ENCODE data around the gene ZIK1.

DNA sequence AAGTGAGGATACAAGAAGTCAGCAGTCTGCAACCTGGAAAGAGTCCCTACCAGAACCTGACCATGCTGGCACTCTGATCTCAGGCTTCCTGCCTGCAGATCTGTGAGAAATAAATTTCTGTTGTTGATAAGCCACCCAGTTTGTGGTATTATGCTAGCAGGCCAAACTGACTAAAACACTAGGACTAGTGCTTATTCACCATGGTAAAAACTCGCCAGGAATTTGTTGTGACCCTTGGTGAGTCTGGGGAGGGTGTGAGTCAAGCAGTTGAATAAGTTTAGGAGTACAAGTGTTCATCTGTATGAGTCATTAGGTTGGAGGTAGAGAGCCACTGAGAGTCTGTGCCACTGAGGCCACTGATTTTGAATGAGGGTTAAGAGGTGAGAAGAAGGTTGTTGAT lies 3.6 kb downstream of the ZIK1 start:
- TF ChIP-seq CTCF (IDR thresholded peaks at IDR 0.05) (no peak), POLR2A (IDR thresholded peaks at IDR 0.05) (no peak)

Data from gastroesophageal sphincter (tissue), 3 donors.